ENCODE results near the gene CNST. TPM values are rescaled to one million over a fixed set of nuclear protein-coding genes. Genes with fewer than 3 reads are reported as not detected.
"Not testable (repeated sequence)": the region's sequence is repeated elsewhere in the genome, so short reads cannot be mapped to it uniquely, and the experiment has no call there.

Gene CNST
- polyA plus RNA-seq, 1 donor (not counting 4 experiments of a cell fraction or from before 2014, with no cell fraction given), result 9.8 TPM

DNA sequence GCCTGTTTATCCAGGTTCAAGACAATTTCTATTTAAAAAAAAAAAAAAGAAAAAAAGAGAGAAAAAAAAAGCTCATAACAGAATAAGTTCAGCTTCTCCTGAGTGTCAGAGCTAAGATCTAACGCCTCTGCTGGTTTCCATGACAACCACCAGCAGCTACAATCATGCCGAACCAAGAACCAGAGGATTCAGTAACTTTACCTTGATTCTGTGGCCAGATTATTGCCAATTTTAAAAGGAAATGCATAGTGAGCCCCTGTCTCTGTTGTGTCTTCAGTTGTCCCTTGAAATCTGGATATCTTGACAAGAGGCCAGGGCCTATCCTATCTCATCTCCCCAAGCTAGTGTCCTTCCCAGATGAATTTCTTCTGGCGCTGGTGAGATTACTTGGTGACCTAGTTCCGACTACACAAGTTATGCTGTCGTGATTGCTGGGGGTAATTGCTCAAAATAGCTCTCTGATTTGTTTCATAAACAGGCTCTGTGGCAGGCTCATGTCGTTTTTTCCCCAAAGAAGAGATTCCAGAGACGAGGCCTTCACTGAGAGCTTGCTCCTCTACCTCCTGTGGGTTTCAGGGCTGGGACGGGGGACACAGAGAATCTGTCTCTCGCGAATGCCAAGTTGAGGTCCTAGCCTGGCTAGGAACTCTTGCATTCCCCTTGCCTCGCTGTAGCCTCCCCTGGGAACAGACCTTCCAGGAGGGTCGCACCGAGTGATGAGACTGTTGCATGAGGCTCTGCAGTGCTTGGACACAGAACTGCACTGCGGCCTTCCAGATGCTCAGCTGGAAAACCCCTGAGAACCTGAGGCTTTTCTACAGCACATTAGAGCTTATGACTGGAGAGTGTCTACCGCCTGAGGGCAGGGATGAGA is 125.6 kb downstream of the CNST start:
- H3K9me3 ChIP-seq (ENCODE audit: control insufficient read depth, low read depth, low read length), result no peaks in the 10 kb centered on the region
- no peaks in the 10 kb centered on the region for H4K20me1 ChIP-seq (ENCODE audit: control insufficient read depth, extremely low read depth, insufficient read depth, low read length)
- H3K79me2 ChIP-seq (ENCODE audit: control insufficient read depth, insufficient read depth, low read length), result no peaks in the 10 kb centered on the region
- no peak overlapping the region for H3K9ac ChIP-seq (ENCODE audit: control insufficient read depth, extremely low read depth, insufficient read depth, low read length)
- no peak overlapping the region for H2AFZ ChIP-seq (ENCODE audit: control insufficient read depth, low read length)
- dilution Hi-C loops (cut with MboI; ENCODE audit: extremely low pct_ligation_motif_present, low sequenced_read_pairs), result no loop called here
- no peaks in the 10 kb centered on the region for H3K9me1 ChIP-seq (ENCODE audit: control insufficient read depth, extremely low read depth, insufficient read depth, low read length)
- no peak overlapping the region for H3K4me3 ChIP-seq (ENCODE audit: control insufficient read depth in 2 of 3, extremely low read depth in 1 of 3, insufficient read depth in 2 of 3, low read depth in 1 of 3, low read length in 3 of 3)
- no peak for FAIRE-seq
- no peaks in the 10 kb centered on the region for H3K36me3 ChIP-seq (ENCODE audit: control insufficient read depth in 2 of 2, extremely low read depth in 1 of 2, insufficient read depth in 2 of 2, low read length in 2 of 2)
- H3K27ac ChIP-seq (ENCODE audit: control insufficient read depth, insufficient read depth, low read length), result no peak overlapping the region
- peaks cover 6% of the 10 kb centered on the region for H3K4me1 ChIP-seq (ENCODE audit: control insufficient read depth, extremely low read depth, insufficient read depth, low read length)
- TF ChIP-seq EZH2 (IDR thresholded peaks at IDR 0.05; ENCODE audit: low read length), result no peak
- TF ChIP-seq, protein P1, sequence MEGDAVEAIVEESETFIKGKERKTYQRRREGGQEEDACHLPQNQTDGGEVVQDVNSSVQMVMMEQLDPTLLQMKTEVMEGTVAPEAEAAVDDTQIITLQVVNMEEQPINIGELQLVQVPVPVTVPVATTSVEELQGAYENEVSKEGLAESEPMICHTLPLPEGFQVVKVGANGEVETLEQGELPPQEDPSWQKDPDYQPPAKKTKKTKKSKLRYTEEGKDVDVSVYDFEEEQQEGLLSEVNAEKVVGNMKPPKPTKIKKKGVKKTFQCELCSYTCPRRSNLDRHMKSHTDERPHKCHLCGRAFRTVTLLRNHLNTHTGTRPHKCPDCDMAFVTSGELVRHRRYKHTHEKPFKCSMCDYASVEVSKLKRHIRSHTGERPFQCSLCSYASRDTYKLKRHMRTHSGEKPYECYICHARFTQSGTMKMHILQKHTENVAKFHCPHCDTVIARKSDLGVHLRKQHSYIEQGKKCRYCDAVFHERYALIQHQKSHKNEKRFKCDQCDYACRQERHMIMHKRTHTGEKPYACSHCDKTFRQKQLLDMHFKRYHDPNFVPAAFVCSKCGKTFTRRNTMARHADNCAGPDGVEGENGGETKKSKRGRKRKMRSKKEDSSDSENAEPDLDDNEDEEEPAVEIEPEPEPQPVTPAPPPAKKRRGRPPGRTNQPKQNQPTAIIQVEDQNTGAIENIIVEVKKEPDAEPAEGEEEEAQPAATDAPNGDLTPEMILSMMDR (optimal IDR thresholded peaks at IDR 0.05 in 1 of 3, IDR thresholded peaks at IDR 0.05 in 1 of 3, conservative IDR thresholded peaks at IDR 0.05 in 1 of 3; ENCODE audit: extremely low read depth in 1 of 3, insufficient read depth in 2 of 3, low read length in 3 of 3), result no peak
- no peak overlapping the region for H3K4me2 ChIP-seq (ENCODE audit: control insufficient read depth, extremely low read depth, insufficient read depth, low read depth, low read length)
- no peaks in the 10 kb centered on the region for H3K27me3 ChIP-seq (ENCODE audit: control insufficient read depth, extremely low read depth, insufficient read depth, low read length)
- DNase-seq (ENCODE audit: low read depth, low spot score), result no peak

DNA sequence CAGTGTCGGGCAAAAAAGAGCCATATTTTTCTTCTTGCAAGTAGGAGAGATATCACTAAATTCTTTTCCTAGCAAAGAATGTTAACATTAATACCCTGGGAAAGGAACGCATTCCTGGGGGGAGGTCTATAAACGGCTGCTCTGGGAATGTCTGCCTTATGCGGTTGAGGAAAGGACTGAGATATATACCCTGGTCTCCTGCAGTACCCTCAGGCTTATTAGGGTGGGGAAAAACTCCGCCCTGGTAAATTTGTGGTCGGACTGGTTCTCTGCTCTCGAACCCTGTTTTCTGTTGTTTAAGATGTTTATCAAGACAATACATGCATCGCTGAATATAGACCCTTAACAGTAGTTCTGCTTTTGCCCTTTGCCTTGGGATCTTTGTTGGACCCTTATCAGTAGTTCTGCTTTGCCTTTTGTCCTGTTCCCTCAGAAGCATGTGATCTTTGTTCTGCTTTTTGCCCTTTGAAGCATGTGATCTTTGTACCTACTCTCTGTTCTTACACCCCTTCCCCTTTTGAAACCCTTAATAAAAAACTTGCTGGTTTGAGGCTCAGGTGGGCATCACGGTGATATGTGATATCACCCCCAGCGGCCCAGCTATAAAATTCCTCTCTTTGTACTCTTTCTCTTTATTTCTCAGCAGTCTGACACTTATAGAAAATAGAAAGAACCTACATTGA is 128.1 kb downstream of the CNST start:
- H3K4me1 ChIP-seq (ENCODE audit: control insufficient read depth, extremely low read depth, insufficient read depth, low read length); H3K79me2 ChIP-seq (ENCODE audit: control insufficient read depth, insufficient read depth, low read length); H3K36me3 ChIP-seq (ENCODE audit: control insufficient read depth in 2 of 2, extremely low read depth in 1 of 2, insufficient read depth in 2 of 2, low read length in 2 of 2); H3K27ac ChIP-seq (ENCODE audit: control insufficient read depth, insufficient read depth, low read length); H3K4me3 ChIP-seq (ENCODE audit: control insufficient read depth in 2 of 3, extremely low read depth in 1 of 3, insufficient read depth in 2 of 3, low read depth in 1 of 3, low read length in 3 of 3); H3K27me3 ChIP-seq (ENCODE audit: control insufficient read depth, extremely low read depth, insufficient read depth, low read length); DNase-seq (ENCODE audit: low read depth, low spot score); H2AFZ ChIP-seq (ENCODE audit: control insufficient read depth, low read length); H4K20me1 ChIP-seq (ENCODE audit: control insufficient read depth, extremely low read depth, insufficient read depth, low read length); H3K9me1 ChIP-seq (ENCODE audit: control insufficient read depth, extremely low read depth, insufficient read depth, low read length); H3K4me2 ChIP-seq (ENCODE audit: control insufficient read depth, extremely low read depth, insufficient read depth, low read depth, low read length); H3K9me3 ChIP-seq (ENCODE audit: control insufficient read depth, low read depth, low read length); dilution Hi-C loops (cut with MboI; ENCODE audit: extremely low pct_ligation_motif_present, low sequenced_read_pairs); FAIRE-seq; H3K9ac ChIP-seq (ENCODE audit: control insufficient read depth, extremely low read depth, insufficient read depth, low read length): not testable (repeated sequence)
